Measurements from ENCODE around the gene GET4. TPM values are rescaled to one million over a fixed set of nuclear protein-coding genes. Genes with fewer than 3 reads are reported as not detected.

Gene GET4
- total RNA-seq, 1 donor from 2014 or later: 17.2 TPM

DNA sequence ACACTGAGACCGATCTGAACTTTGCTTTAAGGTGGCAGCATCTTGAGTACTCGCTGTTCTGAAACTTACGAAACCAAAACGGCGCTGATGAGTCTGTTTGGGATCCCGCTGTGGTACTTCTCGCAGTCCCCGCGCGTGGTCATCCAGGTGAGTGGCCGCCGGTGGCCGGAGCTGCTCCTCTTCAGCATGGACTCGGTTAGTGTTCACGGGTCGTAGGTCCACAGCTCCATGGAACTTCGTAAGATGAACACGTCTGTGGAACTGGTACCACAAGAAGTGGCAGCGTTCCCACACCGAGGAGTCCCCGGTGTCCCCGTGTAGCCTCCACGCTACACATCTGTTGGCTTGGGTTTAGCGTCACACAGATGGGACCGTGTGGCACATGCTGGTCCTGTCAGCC is 10.4 kb upstream of the GET4 start:
- Histone ChIP-seq H3K27ac (no peak overlapping the region), H3K9me3 (ENCODE audit: low read depth) (no peaks in the 10 kb centered on the region), H3K36me3 (peaks cover 5% of the 10 kb centered on the region), H3K79me2 (ENCODE audit: low read depth) (no peaks in the 10 kb centered on the region), H4K20me1 (ENCODE audit: low read depth) (peaks cover 8% of the 10 kb centered on the region), H3K27me3 (no peaks in the 10 kb centered on the region), H3F3A (ENCODE audit: low read depth) (peaks cover 21% of the 10 kb centered on the region), H3K4me2 (no peak overlapping the region), H3K4me1 (peaks cover 18% of the 10 kb centered on the region), H3K9ac (no peak overlapping the region), H3K4me3 (no peak overlapping the region), H2AFZ (replicated peaks) (no peak overlapping the region)
- Mint-ChIP-seq H3K4me1 (peaks cover 4% of the 10 kb centered on the region), H3K27ac (no peak overlapping the region), H3K27me3 (ENCODE audit: insufficient read depth, low read depth) (peaks cover 4% of the 10 kb centered on the region), H3K4me3 (no peak overlapping the region), H3K36me3 (peaks cover 46% of the 10 kb centered on the region), H3K9me3 (no peaks in the 10 kb centered on the region)
- TF ChIP-seq EZH2phosphoT487 (IDR thresholded peaks at IDR 0.05) (no peak), EZH2 (IDR thresholded peaks at IDR 0.05) (no peak)
- TF ChIP-seq, protein P1, sequence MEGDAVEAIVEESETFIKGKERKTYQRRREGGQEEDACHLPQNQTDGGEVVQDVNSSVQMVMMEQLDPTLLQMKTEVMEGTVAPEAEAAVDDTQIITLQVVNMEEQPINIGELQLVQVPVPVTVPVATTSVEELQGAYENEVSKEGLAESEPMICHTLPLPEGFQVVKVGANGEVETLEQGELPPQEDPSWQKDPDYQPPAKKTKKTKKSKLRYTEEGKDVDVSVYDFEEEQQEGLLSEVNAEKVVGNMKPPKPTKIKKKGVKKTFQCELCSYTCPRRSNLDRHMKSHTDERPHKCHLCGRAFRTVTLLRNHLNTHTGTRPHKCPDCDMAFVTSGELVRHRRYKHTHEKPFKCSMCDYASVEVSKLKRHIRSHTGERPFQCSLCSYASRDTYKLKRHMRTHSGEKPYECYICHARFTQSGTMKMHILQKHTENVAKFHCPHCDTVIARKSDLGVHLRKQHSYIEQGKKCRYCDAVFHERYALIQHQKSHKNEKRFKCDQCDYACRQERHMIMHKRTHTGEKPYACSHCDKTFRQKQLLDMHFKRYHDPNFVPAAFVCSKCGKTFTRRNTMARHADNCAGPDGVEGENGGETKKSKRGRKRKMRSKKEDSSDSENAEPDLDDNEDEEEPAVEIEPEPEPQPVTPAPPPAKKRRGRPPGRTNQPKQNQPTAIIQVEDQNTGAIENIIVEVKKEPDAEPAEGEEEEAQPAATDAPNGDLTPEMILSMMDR (IDR thresholded peaks at IDR 0.05): no peak
- no peak for DNase-seq (ENCODE audit: low spot score)

DNA sequence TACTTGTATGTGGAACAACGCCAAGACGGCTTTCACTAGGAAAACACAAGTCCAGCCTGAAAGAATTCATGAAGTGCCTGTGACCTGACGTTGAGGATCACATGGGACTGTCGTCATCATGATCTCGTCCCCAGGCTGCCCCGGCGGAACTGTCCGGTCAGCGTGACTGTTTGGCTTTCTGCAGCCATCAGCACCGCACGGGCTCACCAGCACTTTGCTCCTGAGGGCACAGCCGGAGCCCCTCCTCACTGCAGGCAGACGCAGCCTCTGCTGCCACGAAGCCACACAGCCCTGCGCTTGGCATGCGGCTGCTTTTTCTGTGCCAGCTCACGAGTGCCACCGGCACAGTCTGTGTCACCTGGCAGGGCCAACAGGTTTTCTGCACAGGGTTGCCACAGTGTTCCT is 9.4 kb upstream of the GET4 start:
- Histone ChIP-seq H3K9ac (no peak overlapping the region), H4K20me1 (ENCODE audit: low read depth) (peaks cover 8% of the 10 kb centered on the region), H3K4me3 (no peak overlapping the region), H3F3A (ENCODE audit: low read depth) (peaks cover 18% of the 10 kb centered on the region), H3K36me3 (peaks cover 5% of the 10 kb centered on the region), H3K79me2 (ENCODE audit: low read depth) (no peaks in the 10 kb centered on the region), H2AFZ (replicated peaks) (no peak overlapping the region), H3K27ac (no peak overlapping the region), H3K4me1 (peaks cover 15% of the 10 kb centered on the region), H3K4me2 (no peak overlapping the region), H3K9me3 (ENCODE audit: low read depth) (no peaks in the 10 kb centered on the region), H3K27me3 (no peaks in the 10 kb centered on the region)
- Mint-ChIP-seq H3K27ac (peak overlapping the region; percentile 75), H3K36me3 (peaks cover 43% of the 10 kb centered on the region), H3K27me3 (ENCODE audit: insufficient read depth, low read depth) (peaks cover 4% of the 10 kb centered on the region), H3K4me3 (no peak overlapping the region), H3K4me1 (peaks cover 3% of the 10 kb centered on the region), H3K9me3 (no peaks in the 10 kb centered on the region)
- DNase-seq (ENCODE audit: low spot score): no peak
- TF ChIP-seq EZH2 (IDR thresholded peaks at IDR 0.05): no peak
- TF ChIP-seq, protein P1 (IDR thresholded peaks at IDR 0.05): no peak
- no peak for TF ChIP-seq EZH2phosphoT487 (IDR thresholded peaks at IDR 0.05)

- Mint-ChIP-seq H3K27me3 (ENCODE audit: insufficient read depth, low read depth) (peaks cover 3% of the 10 kb centered on the region), H3K4me3 (no peak overlapping the region), H3K27ac (peak overlapping the region; percentile 36), H3K4me1 (no peaks in the 10 kb centered on the region), H3K9me3 (no peaks in the 10 kb centered on the region), H3K36me3 (peaks cover 38% of the 10 kb centered on the region)
- Histone ChIP-seq H3K4me3 (no peak overlapping the region), H4K20me1 (ENCODE audit: low read depth) (peaks cover 7% of the 10 kb centered on the region), H3K79me2 (ENCODE audit: low read depth) (no peaks in the 10 kb centered on the region), H3K27ac (no peak overlapping the region), H3K9ac (no peak overlapping the region), H3K27me3 (no peaks in the 10 kb centered on the region), H3F3A (ENCODE audit: low read depth) (peaks cover 17% of the 10 kb centered on the region), H3K9me3 (ENCODE audit: low read depth) (no peaks in the 10 kb centered on the region), H3K4me2 (no peak overlapping the region), H3K36me3 (peaks cover 5% of the 10 kb centered on the region), H3K4me1 (peaks cover 12% of the 10 kb centered on the region), H2AFZ (replicated peaks) (no peak overlapping the region)
- TF ChIP-seq EZH2phosphoT487 (IDR thresholded peaks at IDR 0.05) (no peak), EZH2 (IDR thresholded peaks at IDR 0.05) (no peak)
- TF ChIP-seq, protein P1 (IDR thresholded peaks at IDR 0.05): no peak
- no peak for DNase-seq (ENCODE audit: low spot score)
These were observed 8.8 kb upstream of the GET4 start for GRCh38 chr7:867406-868188.
